Neural cell (in vitro differentiated cells): Measurements from ENCODE around the gene ITGB6. TPM values are rescaled to one million over a fixed set of nuclear protein-coding genes. Genes with fewer than 3 reads are reported as not detected.

ENCODE experiments used
- H2AFZ ChIP-seq: fragments of 200-600, 300-800 bp; sonication (generic), shearing (Covaris generic); 2 replicates; pipeline ENCODE4 v1.6.0; 2014; ENCODE audit warnings: low read depth, mild to moderate bottlenecking, antibody characterized with exemption, low read length, moderate library complexity
- H3F3A ChIP-seq: fragments of 200-600 bp; shearing (Covaris generic); 2 replicates; pipeline ENCODE4 v1.6.1; 2016; ENCODE audit warnings: mild to moderate bottlenecking, moderate library complexity, mixed read lengths, antibody characterized with exemption, low read length; ENCODE audit not compliant: insufficient read depth, poor library complexity, severe bottlenecking
- H3K27ac ChIP-seq: fragments of 200-600, 300-800 bp; sonication (generic), shearing (Covaris generic); 2 replicates; pipeline ENCODE4 v1.5.1; 2014; ENCODE audit warnings: mild to moderate bottlenecking, low read length, moderate library complexity
- H3K27me3 ChIP-seq: fragments of 300-800, 200-600 bp; sonication (generic), shearing (Covaris generic); 2 replicates; pipeline ENCODE4 v1.6.0; 2014; ENCODE audit warnings: mild to moderate bottlenecking, low read depth, low read length, moderate library complexity; ENCODE audit not compliant: insufficient read depth
- H3K36me3 ChIP-seq: fragments of 300-800, 200-600 bp; sonication (generic), shearing (Covaris generic); 2 replicates; pipeline ENCODE4 v1.5.1; 2014; ENCODE audit warnings: mild to moderate bottlenecking, antibody characterized with exemption, low read length, moderate library complexity; ENCODE audit not compliant: insufficient read depth
- H3K4me2 ChIP-seq: fragments of 300-800, 200-600 bp; sonication (generic), shearing (Covaris generic); 2 replicates; pipeline ENCODE4 v1.6.0; 2014; ENCODE audit warnings: mild to moderate bottlenecking, low read length
- H3K4me3 ChIP-seq: fragments of 300-800, 200-600 bp; sonication (generic), shearing (Covaris generic); 2 replicates; pipeline ENCODE4 v1.5.1; 2014; ENCODE audit warnings: mild to moderate bottlenecking, low read length, moderate library complexity
- H3K79me2 ChIP-seq: fragments of 200-600 bp; shearing (Covaris generic); replicated peaks from 2 replicates; pipeline ENCODE4 v1.6.0; 2014; ENCODE audit warnings: mild to moderate bottlenecking, low read length, moderate library complexity; ENCODE audit not compliant: insufficient read depth
- H3K9ac ChIP-seq: fragments of 300-800, 200-600 bp; sonication (generic), shearing (Covaris generic); 2 replicates; pipeline ENCODE4 v1.6.1; 2016; ENCODE audit warnings: mild to moderate bottlenecking, low read length, mixed read lengths
- H3K9me2 ChIP-seq: fragments of 200-600 bp; shearing (Covaris generic); 2 replicates; pipeline ENCODE4 v1.6.1; 2016; ENCODE audit warnings: mild to moderate bottlenecking, low read length, mixed read lengths; ENCODE audit not compliant: insufficient read depth
- H3K9me3 ChIP-seq: fragments of 200-600, 300-800 bp; sonication (generic), shearing (Covaris generic); 2 replicates; pipeline ENCODE4 v1.6.1; 2016; ENCODE audit warnings: mild to moderate bottlenecking, mixed run types, low read length, moderate library complexity, mixed read lengths
- H4K20me1 ChIP-seq: fragments of 200-600 bp; shearing (Covaris generic); 2 replicates; pipeline ENCODE4 v1.6.1; 2016; ENCODE audit warnings: mild to moderate bottlenecking, mixed run types; ENCODE audit not compliant: insufficient read depth
- EP300 ChIP-seq: fragments of 450-650 bp; conservative IDR thresholded peaks from 2 replicates; pipeline ENCODE4 v1.6.1; 2014; ENCODE audit warnings: antibody characterized with exemption, mild to moderate bottlenecking, moderate library complexity; ENCODE audit not compliant: poor library complexity, severe bottlenecking
- EZH2 ChIP-seq: fragments of 200-600, 300-800 bp; shearing (Covaris generic), sonication (generic); IDR thresholded peaks from 2 replicates; pipeline ENCODE4 v1.6.1; 2014; ENCODE audit warnings: antibody characterized with exemption, low read length, borderline replicate concordance, mild to moderate bottlenecking; ENCODE audit not compliant: insufficient read depth, poor library complexity, severe bottlenecking
- MXI1 ChIP-seq: fragments of 450-650 bp; conservative IDR thresholded peaks from 2 replicates; pipeline ENCODE4 v1.6.1; 2014; ENCODE audit warnings: antibody characterized with exemption, mild to moderate bottlenecking; ENCODE audit not compliant: poor library complexity, severe bottlenecking
- POLR2AphosphoS5 ChIP-seq: IDR thresholded peaks from 2 replicates; pipeline ENCODE4 v1.6.1; 2012
- RAD21 ChIP-seq: fragments of 450-650 bp; conservative IDR thresholded peaks from 2 replicates; pipeline ENCODE4 v1.6.1; 2014; ENCODE audit warnings: antibody characterized with exemption, mild to moderate bottlenecking, moderate library complexity
- SMC3 ChIP-seq: fragments of 450-650 bp; conservative IDR thresholded peaks from 2 replicates; pipeline ENCODE4 v1.6.1; 2014; ENCODE audit warnings: antibody characterized with exemption, mild to moderate bottlenecking, moderate library complexity; ENCODE audit not compliant: poor library complexity
- TAF1 ChIP-seq: IDR thresholded peaks from 2 replicates; pipeline ENCODE4 v1.6.1; 2012; ENCODE audit warnings: low read depth
- polyA plus RNA-seq: library from polyadenylated mRNA; depleted of rRNA; stranded (reverse); fragments of >200 nt; gene quantifications from 2 replicates; pipeline ENCODE4 v1.2.3, GENCODE V29; 2014
- TF ChIP-seq, protein P1 (sequence below): fragments of 450-650 bp; IDR thresholded peaks from 2 replicates; pipeline ENCODE4 v1.5.1; 2014; ENCODE audit warnings: antibody characterized with exemption, mild to moderate bottlenecking, moderate library complexity; ENCODE audit not compliant: poor library complexity, severe bottlenecking
- TF ChIP-seq, protein P2 (sequence below): IDR thresholded peaks from 2 replicates; pipeline ENCODE4 v1.6.1; 2012; ENCODE audit warnings: borderline replicate concordance

The ITGB6 gene
- polyA plus RNA-seq, 1 donor from 2014 or later = 8.3 TPM

DNA sequence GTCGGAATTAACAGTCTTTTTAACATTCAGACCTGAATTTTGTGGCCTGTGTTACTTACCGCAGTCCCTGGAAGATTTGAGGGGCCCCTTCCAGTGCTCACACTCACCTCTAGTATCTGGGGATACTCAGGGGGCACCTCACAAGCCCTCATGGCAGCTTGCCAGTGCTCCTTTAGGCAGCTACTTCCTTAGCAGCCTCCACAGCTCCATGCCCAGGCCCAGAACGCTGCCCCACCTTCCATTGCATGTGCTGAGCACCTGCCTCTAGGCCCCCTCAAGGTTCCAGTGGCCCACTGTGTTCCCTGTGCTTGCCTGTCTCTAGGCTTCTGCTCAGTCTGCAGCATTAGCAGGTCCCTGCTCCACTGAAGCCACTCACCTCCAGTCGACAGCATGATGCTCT lies 107.6 kb downstream of the ITGB6 start:
- H3K79me2 ChIP-seq = no peaks in the 10 kb centered on the region
- TF ChIP-seq POLR2AphosphoS5 = no peak
- TF ChIP-seq, protein P1, sequence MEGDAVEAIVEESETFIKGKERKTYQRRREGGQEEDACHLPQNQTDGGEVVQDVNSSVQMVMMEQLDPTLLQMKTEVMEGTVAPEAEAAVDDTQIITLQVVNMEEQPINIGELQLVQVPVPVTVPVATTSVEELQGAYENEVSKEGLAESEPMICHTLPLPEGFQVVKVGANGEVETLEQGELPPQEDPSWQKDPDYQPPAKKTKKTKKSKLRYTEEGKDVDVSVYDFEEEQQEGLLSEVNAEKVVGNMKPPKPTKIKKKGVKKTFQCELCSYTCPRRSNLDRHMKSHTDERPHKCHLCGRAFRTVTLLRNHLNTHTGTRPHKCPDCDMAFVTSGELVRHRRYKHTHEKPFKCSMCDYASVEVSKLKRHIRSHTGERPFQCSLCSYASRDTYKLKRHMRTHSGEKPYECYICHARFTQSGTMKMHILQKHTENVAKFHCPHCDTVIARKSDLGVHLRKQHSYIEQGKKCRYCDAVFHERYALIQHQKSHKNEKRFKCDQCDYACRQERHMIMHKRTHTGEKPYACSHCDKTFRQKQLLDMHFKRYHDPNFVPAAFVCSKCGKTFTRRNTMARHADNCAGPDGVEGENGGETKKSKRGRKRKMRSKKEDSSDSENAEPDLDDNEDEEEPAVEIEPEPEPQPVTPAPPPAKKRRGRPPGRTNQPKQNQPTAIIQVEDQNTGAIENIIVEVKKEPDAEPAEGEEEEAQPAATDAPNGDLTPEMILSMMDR = no peak
- no peak for TF ChIP-seq RAD21
- no peak for TF ChIP-seq TAF1
- no peak for TF ChIP-seq EZH2
- no peak for TF ChIP-seq MXI1
- no peak for TF ChIP-seq EP300
- TF ChIP-seq, protein P2, sequence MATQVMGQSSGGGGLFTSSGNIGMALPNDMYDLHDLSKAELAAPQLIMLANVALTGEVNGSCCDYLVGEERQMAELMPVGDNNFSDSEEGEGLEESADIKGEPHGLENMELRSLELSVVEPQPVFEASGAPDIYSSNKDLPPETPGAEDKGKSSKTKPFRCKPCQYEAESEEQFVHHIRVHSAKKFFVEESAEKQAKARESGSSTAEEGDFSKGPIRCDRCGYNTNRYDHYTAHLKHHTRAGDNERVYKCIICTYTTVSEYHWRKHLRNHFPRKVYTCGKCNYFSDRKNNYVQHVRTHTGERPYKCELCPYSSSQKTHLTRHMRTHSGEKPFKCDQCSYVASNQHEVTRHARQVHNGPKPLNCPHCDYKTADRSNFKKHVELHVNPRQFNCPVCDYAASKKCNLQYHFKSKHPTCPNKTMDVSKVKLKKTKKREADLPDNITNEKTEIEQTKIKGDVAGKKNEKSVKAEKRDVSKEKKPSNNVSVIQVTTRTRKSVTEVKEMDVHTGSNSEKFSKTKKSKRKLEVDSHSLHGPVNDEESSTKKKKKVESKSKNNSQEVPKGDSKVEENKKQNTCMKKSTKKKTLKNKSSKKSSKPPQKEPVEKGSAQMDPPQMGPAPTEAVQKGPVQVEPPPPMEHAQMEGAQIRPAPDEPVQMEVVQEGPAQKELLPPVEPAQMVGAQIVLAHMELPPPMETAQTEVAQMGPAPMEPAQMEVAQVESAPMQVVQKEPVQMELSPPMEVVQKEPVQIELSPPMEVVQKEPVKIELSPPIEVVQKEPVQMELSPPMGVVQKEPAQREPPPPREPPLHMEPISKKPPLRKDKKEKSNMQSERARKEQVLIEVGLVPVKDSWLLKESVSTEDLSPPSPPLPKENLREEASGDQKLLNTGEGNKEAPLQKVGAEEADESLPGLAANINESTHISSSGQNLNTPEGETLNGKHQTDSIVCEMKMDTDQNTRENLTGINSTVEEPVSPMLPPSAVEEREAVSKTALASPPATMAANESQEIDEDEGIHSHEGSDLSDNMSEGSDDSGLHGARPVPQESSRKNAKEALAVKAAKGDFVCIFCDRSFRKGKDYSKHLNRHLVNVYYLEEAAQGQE = no peak
- no peak for TF ChIP-seq SMC3
- H3K9ac ChIP-seq = no peak overlapping the region
- H3K36me3 ChIP-seq = no peaks in the 10 kb centered on the region
- peaks cover 13% of the 10 kb centered on the region for H3K9me3 ChIP-seq
- no peaks in the 10 kb centered on the region for H3K9me2 ChIP-seq
- no peaks in the 10 kb centered on the region for H3F3A ChIP-seq
- H3K4me3 ChIP-seq = no peak overlapping the region
- no peaks in the 10 kb centered on the region for H3K27me3 ChIP-seq
- no peak overlapping the region for H3K4me2 ChIP-seq
- H3K27ac ChIP-seq = no peak overlapping the region
- H4K20me1 ChIP-seq = no peaks in the 10 kb centered on the region
- no peak overlapping the region for H2AFZ ChIP-seq

DNA sequence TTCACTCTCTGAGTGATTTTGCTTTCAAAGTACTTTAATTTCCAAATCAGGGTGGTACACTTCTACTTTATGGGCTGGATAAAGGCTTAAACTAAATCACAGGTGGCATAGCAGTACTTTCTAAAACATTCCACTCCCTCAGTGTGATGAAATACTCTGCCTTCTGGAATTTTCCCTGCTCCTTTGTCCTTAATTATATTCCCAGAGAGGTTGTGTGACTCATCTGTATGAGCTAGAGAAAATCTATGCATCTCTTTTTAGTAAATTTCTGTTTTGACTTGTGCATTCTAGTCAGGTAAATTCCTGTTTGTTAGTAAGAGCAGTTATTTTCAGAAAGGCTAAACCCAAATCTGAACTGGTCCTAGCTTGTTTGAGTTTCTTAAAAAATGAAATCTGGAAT lies 108.7 kb downstream of the ITGB6 start:
- no peak overlapping the region for H3K4me3 ChIP-seq
- no peaks in the 10 kb centered on the region for H3K36me3 ChIP-seq
- no peaks in the 10 kb centered on the region for H4K20me1 ChIP-seq
- no peak overlapping the region for H3K9ac ChIP-seq
- H3F3A ChIP-seq = no peaks in the 10 kb centered on the region
- H3K27me3 ChIP-seq = no peaks in the 10 kb centered on the region
- no peak overlapping the region for H2AFZ ChIP-seq
- peaks cover 18% of the 10 kb centered on the region for H3K9me3 ChIP-seq
- H3K79me2 ChIP-seq = no peaks in the 10 kb centered on the region
- H3K9me2 ChIP-seq = no peaks in the 10 kb centered on the region
- H3K27ac ChIP-seq = no peak overlapping the region
- TF ChIP-seq POLR2AphosphoS5 (no peak), MXI1 (no peak), TAF1 (no peak), EZH2 (no peak)
- TF ChIP-seq, protein P2 = no peak
- H3K4me2 ChIP-seq = no peak overlapping the region
